Osteocyte (in vitro differentiated cells): ENCODE measurements around the gene MFAP3L. TPM values are rescaled to one million over a fixed set of nuclear protein-coding genes. Genes with fewer than 3 reads are reported as not detected.

ENCODE experiments used
- DNase-seq: peaks from one replicate; pipeline ENCODE4 v3.0.0; 2021; ENCODE audit warnings: mixed read lengths; ENCODE audit not compliant: unreplicated experiment; ENCODE audit errors: extremely low spot score
- H3K27ac Mint-ChIP-seq: one replicate; pipeline ENCODE4 v1.8.0; 2021; ENCODE audit warnings: mild to moderate bottlenecking, mixed read lengths; ENCODE audit not compliant: unreplicated experiment
- H3K27me3 Mint-ChIP-seq: one replicate; pipeline ENCODE4 v1.8.0; 2021; ENCODE audit warnings: mixed read lengths; ENCODE audit not compliant: unreplicated experiment
- H3K36me3 Mint-ChIP-seq: one replicate; pipeline ENCODE4 v1.8.0; 2021; ENCODE audit warnings: mixed read lengths; ENCODE audit not compliant: unreplicated experiment
- H3K4me1 Mint-ChIP-seq: one replicate; pipeline ENCODE4 v1.8.0; 2021; ENCODE audit warnings: mixed read lengths; ENCODE audit not compliant: unreplicated experiment
- H3K4me3 Mint-ChIP-seq: one replicate; pipeline ENCODE4 v1.8.0; 2021; ENCODE audit warnings: mild to moderate bottlenecking, moderate library complexity, mixed read lengths; ENCODE audit not compliant: unreplicated experiment
- H3K9me3 Mint-ChIP-seq: one replicate; pipeline ENCODE4 v1.8.0; 2021; ENCODE audit warnings: mixed read lengths; ENCODE audit not compliant: unreplicated experiment
- CTCF ChIP-seq: fragments of 200-600 bp; sonication (generic); IDR thresholded peaks from 2 replicates; pipeline ENCODE4 v1.5.0; 2021; ENCODE audit warnings: antibody characterized with exemption, mild to moderate bottlenecking, moderate library complexity
- total RNA-seq: library from RNA; stranded (reverse); gene quantifications from 2 replicates; pipeline ENCODE4 v1.2.1, GENCODE V29; 2021

The MFAP3L gene
- total RNA-seq, 1 donor from 2014 or later = 2.5 TPM

- no peak for TF ChIP-seq CTCF
- H3K9me3 Mint-ChIP-seq = no peaks in the 10 kb centered on the region
- H3K36me3 Mint-ChIP-seq = no peaks in the 10 kb centered on the region
- no peaks in the 10 kb centered on the region for H3K27me3 Mint-ChIP-seq
- no peaks in the 10 kb centered on the region for H3K4me1 Mint-ChIP-seq
- DNase-seq = no peak
- no peak overlapping the region for H3K27ac Mint-ChIP-seq
- no peak overlapping the region for H3K4me3 Mint-ChIP-seq
Observed at GRCh38 chr4:170014359-170015011, 11.7 kb downstream of the MFAP3L start.

GRCh38 chr4:170012629-170012958 lies 13.6 kb downstream of the MFAP3L start:
- Mint-ChIP-seq H3K27ac (no peak overlapping the region), H3K27me3 (no peaks in the 10 kb centered on the region), H3K4me3 (no peak overlapping the region)

GRCh38 chr4:170011921-170012628 lies 14.1 kb downstream of the MFAP3L start:
- DNase-seq = no peak
- no peaks in the 10 kb centered on the region for H3K27me3 Mint-ChIP-seq
- no peaks in the 10 kb centered on the region for H3K9me3 Mint-ChIP-seq
- H3K4me3 Mint-ChIP-seq = no peak overlapping the region
- H3K27ac Mint-ChIP-seq = no peak overlapping the region
- TF ChIP-seq CTCF = no peak
- no peaks in the 10 kb centered on the region for H3K4me1 Mint-ChIP-seq
- no peaks in the 10 kb centered on the region for H3K36me3 Mint-ChIP-seq

More at GRCh38 chr4:170012629-170012958, 13.6 kb downstream of the MFAP3L start:
- H3K9me3 Mint-ChIP-seq = no peaks in the 10 kb centered on the region
- no peaks in the 10 kb centered on the region for H3K36me3 Mint-ChIP-seq
- no peak for TF ChIP-seq CTCF
- no peak for DNase-seq
- H3K4me1 Mint-ChIP-seq = no peaks in the 10 kb centered on the region

- Mint-ChIP-seq H3K27me3 (no peaks in the 10 kb centered on the region), H3K4me3 (no peak overlapping the region), H3K9me3 (no peaks in the 10 kb centered on the region), H3K4me1 (no peaks in the 10 kb centered on the region), H3K27ac (no peak overlapping the region), H3K36me3 (no peaks in the 10 kb centered on the region)
- DNase-seq = no peak
- no peak for TF ChIP-seq CTCF
Observed at GRCh38 chr4:170009291-170009690, 16.9 kb downstream of the MFAP3L start.

GRCh38 chr4:170008801-170009200 lies 17.4 kb downstream of the MFAP3L start:
- Mint-ChIP-seq H3K36me3 (no peaks in the 10 kb centered on the region), H3K4me1 (no peaks in the 10 kb centered on the region), H3K27me3 (no peaks in the 10 kb centered on the region), H3K4me3 (no peak overlapping the region), H3K9me3 (no peaks in the 10 kb centered on the region), H3K27ac (no peak overlapping the region)
- DNase-seq = no peak
- TF ChIP-seq CTCF = no peak
